NCI-H1436 treated with DMSO at 0.1 percent for 48 hours (cell line): ENCODE results near the gene UBE2V1.
"Not testable (repeated sequence)": the region's sequence is repeated elsewhere in the genome, so short reads cannot be mapped to it uniquely, and the experiment has no call there.

ENCODE experiments used
- DNase-seq: peaks from one replicate; lab custom pipeline; 2025; lab: John Stamatoyannopoulos, UW

The UBE2V1 gene

GRCh38 chr20:50115041-50115512, 2.1 kb upstream of the UBE2V1 start:
- DNase-seq: no peak

- DNase-seq: no peak
Observed at GRCh38 chr20:50113420-50114224, 672 bp upstream of the UBE2V1 start.

DNA sequence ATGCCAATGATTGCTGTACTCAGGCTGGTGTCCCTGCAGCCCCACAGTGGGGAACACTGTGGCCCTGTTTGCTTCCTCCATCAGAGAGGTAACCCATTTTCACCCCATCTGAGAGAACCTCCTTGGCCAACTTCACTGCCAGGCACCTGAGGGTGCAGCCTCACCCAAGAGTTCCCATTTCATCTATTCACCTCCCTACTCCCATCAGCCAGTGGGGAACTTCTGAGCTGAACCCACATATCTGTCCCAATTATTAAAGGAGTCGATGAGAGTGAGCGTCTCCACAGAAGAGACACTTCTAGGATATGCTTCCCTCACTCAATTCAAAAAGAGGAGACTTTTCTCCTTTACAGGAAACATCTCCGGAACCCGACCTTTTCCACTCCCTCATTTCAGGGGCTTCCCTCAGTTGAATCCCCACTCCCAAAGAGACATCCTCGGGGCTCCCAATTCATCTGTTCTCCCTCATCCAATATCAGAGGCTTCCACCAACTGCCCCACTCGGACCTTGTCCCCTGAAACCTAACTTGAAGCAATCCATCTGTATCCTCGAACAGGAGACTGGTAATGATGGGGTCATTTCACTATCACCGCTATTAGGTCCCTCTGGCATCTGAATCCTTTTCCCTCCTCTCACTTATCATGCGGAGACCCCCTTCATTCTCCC, 988 bp downstream of the UBE2V1 start:
- no peak for DNase-seq

- DNase-seq: no peak
Observed at GRCh38 chr20:50111120-50111828, 1.7 kb downstream of the UBE2V1 start.

DNA sequence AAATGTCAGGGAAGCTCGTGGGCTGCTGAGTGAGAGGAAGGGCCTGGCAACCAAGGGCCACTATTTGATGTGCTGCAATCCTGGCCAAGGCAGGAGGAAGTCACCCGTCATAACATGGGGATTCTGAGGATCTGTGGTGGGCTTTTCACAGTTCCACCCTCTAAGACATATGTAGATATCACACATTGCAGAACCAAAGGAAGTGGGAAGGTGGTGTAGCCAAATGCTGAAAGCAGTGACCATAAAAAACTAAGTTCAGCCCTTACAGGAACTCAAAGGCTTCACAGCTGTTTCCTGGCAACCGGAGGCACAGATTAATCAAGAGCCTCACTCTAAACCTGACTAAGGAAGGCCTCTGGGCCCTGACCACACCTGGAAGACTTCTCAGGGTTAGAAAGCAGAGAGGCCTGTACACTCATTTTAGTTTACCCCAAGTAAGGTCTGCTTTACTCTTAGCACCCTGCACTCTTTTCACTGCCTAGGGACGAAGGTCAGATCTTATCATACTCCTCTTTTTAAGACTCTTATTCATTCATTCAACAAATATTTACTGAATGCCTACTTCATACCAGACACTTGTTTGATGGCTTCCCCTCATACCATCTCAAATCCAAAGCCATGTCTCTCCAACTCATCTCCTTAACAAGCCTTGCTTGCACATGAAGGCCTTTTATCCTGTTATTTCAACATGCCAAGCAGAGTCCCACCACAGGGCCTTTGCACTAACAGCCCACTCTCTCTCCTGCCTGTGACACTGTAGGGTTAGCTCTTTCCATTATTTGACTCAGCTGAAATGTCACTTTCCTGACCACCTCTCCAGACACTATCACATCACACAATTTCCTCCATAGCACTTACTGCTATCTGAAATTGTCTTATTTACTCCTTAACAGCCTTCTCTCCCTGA, 2.6 kb downstream of the UBE2V1 start:
- DNase-seq: no peak

DNA sequence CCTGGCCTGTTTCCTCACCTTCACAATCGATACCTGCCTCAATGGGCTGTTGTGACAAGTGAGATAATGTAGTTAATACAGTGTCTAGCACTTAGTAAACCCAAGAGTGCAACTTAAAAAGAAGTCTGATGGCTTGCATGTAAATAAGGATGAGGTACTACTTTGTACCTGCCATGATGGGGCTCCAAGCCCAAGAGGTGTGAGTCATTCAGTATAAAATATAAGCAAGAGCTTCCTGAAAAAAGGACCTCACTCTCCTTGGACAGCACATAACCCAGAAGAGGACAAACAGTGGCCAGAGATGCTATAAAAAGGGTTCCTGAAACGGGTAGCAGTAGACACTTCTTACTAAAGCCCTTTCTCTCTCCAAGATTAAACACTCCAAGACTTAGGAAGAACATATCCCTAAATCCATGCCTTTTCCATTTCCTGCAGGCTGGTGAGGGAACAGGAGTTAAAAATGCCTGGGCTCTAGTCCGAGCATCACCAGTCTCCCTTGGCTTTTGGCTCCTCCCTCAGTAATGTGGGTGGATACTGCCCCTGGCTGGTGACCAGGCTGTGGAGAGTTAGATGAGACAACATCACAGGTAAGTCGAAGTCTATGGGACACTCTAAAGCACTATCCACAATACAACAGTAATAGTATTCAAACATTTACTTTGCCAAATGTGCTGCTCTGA, 4.3 kb downstream of the UBE2V1 start:
- no peak for DNase-seq

DNA sequence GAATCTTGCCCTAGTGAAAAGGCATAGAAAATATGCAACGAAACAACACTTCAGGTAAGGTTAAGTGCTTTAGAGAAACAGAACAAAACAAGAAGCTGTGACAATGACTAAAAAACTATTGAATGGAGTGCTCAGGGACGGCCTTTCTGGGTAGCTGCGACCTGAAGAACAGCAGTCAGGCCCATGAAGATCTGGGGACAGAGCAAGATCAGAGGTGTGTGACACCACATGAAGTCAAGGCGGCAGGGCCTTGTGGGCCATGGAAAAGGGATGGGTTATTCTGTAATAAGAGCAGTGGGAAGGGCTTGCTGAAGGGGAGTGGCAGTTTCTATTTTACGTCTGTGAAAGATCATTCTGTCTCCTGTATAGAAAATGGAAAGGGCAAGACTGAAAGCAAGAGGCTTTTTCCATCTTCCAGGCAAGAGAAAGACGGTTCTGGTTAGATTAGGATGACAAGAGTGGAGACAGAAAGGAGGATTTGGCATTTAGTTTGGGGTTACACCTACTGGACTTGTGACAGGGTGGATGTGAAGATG, 5.1 kb downstream of the UBE2V1 start:
- no peak for DNase-seq

GRCh38 chr20:50107086-50107660, 5.8 kb downstream of the UBE2V1 start:
- DNase-seq: no peak

DNA sequence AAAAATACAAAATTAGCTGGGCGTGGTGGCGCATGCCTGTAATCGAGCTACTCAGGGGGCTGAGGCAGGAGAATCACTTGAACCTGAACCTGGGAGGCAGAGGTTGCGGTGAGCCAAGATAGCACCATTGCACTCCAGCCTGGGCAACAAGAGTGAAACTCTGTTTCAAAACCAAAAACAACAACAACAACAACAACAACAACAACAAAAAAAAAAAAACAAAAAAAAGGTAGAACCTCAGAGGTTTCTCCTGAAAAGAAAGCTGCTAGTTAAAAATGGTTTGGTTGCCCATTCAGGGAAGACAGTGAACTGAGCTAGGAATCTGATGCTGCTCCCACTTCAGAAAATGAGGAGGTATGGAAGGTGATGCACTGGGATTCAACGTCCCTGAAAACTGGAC, 6.3 kb downstream of the UBE2V1 start:
- not testable (repeated sequence) for DNase-seq

DNA sequence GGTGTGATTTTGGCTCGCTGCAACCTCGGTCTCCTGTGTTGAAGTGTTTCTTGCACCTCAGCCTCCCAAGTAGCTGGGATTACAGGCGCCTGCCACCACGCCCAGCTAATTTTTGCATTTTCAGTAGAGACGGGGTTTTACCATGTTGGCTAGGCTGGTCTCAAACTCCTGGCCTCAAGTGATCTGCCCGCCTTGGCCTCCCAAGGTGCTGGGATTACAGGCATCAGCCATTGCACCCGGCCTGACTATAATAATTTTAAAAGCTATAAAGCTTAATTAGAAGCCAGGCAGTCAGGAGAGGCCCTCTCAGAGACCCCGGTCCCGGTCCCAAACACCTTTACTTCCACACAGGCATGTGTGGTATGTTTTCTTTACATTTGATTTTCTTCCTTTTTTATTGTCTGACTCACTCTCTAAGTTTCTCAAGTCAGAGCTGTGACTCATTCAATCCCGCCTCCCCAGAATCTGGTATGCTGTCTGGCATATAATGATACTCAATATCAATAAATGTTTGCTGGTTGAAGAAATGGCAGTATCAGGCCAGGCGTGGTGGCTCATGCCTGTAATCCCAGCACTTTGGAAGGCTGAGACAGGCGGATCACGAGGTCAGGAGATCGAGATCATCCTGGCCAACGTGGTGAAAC, 9.4 kb downstream of the UBE2V1 start:
- DNase-seq: not testable (repeated sequence)

DNA sequence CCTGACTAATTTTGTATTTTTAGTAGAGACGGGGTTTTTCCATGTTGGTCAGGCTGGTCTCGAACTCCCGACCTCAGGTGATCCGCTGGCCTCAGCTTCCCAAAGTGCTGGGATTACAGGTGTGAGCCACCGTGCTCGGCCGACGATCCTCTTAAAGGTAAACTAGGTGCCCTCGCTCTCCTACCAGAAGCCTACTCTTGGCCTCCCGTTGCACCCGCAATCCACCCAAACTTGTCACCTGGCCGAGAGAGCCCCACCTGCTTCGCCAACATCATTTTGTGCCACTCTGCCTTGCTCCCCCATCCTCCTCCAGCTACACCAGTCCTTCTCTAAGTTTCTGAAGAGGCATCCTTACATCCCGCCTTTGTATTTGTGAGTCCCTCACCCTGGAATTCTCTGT, 10.4 kb downstream of the UBE2V1 start:
- DNase-seq: not testable (repeated sequence)

GRCh38 chr20:50101887-50102286, 11.1 kb downstream of the UBE2V1 start:
- DNase-seq: no peak

GRCh38 chr20:50101281-50101680, 11.7 kb downstream of the UBE2V1 start:
- no peak for DNase-seq

- no peak for DNase-seq
Observed at GRCh38 chr20:50100552-50100951, 12.4 kb downstream of the UBE2V1 start.

DNA sequence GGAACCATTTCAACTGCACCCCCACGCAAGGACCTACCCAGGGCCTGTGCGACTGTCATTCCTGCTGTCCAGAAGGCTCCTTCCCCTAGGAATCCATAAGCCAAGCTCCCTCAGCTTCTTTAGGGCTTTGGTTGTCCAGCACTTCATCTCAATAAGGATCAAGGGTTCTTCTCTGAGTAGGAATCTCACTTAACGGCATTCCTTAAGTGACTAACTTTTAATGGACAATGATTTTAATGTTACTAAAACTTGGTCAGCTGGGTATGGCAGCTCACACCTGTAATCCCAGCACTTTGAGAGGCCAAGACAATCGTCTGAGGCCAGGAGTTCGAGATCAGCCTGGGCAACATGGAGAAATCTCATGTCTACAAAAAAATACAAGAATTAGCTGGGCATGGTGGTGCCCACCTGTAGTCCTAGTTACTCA, 13.4 kb downstream of the UBE2V1 start:
- DNase-seq: no peak

DNA sequence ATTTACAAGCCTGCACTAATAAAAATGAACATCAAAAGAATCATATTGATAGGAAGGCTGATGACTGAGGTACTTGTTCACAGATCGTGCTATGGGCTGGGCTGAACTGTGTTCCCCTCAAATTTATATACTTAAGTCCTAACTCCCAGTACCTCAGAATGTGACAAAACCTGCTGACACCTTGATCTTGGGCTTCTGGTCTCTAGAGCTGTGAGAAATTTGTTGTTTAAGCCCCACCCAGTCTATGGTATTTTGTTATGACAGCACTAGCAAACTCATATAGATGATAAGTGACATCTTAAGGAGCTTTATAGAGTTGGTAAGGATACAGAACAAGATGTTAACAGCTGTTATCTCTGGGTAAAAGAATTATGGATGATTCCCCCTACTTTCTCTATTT, 13.8 kb downstream of the UBE2V1 start:
- DNase-seq: no peak

GRCh38 chr20:50098259-50098658, 14.7 kb downstream of the UBE2V1 start:
- no peak for DNase-seq

GRCh38 chr20:50097843-50098242, 15.1 kb downstream of the UBE2V1 start:
- DNase-seq: no peak

DNA sequence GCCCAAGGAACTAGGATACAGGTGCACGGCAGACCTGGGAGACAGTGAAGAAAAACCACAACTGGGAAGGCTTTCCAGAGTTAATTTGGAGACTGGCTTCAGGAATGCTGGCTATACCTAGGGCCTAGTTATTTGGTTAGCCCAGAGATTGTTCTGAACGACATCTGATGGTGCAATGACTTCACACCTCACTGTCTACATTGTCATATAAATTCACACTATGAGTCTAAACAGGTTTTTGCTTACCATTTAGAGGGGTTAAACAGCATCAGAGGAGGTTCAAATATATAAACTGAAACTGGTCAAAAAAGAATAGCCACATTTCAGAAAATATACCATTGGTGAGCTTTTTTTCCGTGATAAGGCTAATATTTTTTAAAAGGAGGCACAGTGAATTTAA, 16.7 kb downstream of the UBE2V1 start:
- DNase-seq: no peak

DNA sequence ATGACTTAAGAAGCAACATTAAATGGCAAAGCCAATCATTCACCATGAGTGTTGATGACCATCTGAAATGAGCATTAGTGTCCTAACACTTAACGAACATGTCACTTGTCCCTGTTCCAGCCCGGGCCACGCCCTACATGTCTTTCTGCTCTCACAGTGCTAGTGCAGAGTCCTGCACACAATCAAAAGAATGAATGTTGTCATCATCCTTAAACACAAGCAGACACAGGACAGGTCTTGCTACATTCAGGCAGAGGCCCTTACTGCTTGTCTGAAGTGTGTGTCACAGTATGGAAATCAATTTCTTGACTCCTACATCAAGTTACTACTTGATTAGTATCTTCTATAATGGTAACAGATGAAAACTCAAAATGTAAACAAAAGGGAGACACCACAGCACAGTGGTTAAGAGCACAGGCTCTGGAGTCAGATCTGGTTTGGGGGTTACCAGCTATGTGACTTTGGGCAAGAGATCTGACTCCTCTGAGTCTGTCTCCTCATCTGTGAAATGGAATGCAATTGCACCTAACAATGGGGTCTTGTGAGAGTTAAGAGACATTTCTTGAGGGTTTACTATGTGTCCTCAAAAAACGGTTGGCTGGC, 17.4 kb downstream of the UBE2V1 start:
- no peak for DNase-seq
